Ectodermal cell (in vitro differentiated cells): ENCODE data around the gene PITX3.
"Not testable (repeated sequence)": the region's sequence is repeated elsewhere in the genome, so short reads cannot be mapped to it uniquely, and the experiment has no call there.

Experiments used
- H3K27ac ChIP-seq: 2 replicates; pipeline ENCODE4 v1.7.0; 2013; ENCODE audit warnings: mild to moderate bottlenecking, low read depth, low read length; ENCODE audit not compliant: insufficient read depth, poor library complexity, severe bottlenecking
- H3K27me3 ChIP-seq: 2 replicates; pipeline ENCODE4 v1.7.0; 2013; ENCODE audit warnings: mild to moderate bottlenecking, low read length; ENCODE audit not compliant: insufficient read depth, control insufficient read depth, poor library complexity, severe bottlenecking
- H3K36me3 ChIP-seq: one replicate; pipeline ENCODE4 v1.7.0; 2013; ENCODE audit warnings: low read length; ENCODE audit not compliant: control insufficient read depth, insufficient read depth
- H3K4me1 ChIP-seq: one replicate; pipeline ENCODE4 v1.7.0; 2013; ENCODE audit warnings: low read length; ENCODE audit not compliant: control insufficient read depth, insufficient read depth
- H3K4me3 ChIP-seq: 2 replicates; pipeline ENCODE4 v1.7.0; 2013; ENCODE audit warnings: low read depth, low read length, control low read depth; ENCODE audit not compliant: insufficient read depth
- H3K9me3 ChIP-seq: 2 replicates; pipeline ENCODE4 v1.7.0; 2013; ENCODE audit warnings: mild to moderate bottlenecking, low read length, moderate library complexity; ENCODE audit not compliant: control insufficient read depth
- WGBS, 2 experiments: methylation state at CpG; one replicate each; pipeline ENCODE4 v1.1.7; 2013; ENCODE audit warnings: missing lambda C conversion rate in 2 of 2; 5-methylcytosine and 5-hydroxymethylcytosine counted together

The PITX3 gene

GRCh38 chr10:102262744-102263370 lies 21.5 kb upstream of the PITX3 start:
- Histone ChIP-seq H3K9me3 (no peaks in the 10 kb centered on the region), H3K36me3 (peaks cover 11% of the 10 kb centered on the region), H3K4me3 (no peak overlapping the region), H3K27me3 (no peaks in the 10 kb centered on the region), H3K27ac (no peak overlapping the region), H3K4me1 (no peaks in the 10 kb centered on the region)
- 93 to 96% methylated on average over 4 of the region's 4 CpGs for WGBS, 2 experiments

- Histone ChIP-seq H3K36me3 (peaks cover 11% of the 10 kb centered on the region), H3K9me3 (no peaks in the 10 kb centered on the region), H3K4me1 (no peaks in the 10 kb centered on the region), H3K27me3 (no peaks in the 10 kb centered on the region), H3K27ac (no peak overlapping the region), H3K4me3 (no peak overlapping the region)
- 85 to 88% methylated on average over 6 of the region's 6 CpGs for WGBS, 2 experiments
These were observed 20.5 kb upstream of the PITX3 start for GRCh38 chr10:102261842-102262241.

GRCh38 chr10:102261196-102261595 lies 19.9 kb upstream of the PITX3 start:
- H3K36me3 ChIP-seq: peaks cover 11% of the 10 kb centered on the region
- no peak overlapping the region for H3K27ac ChIP-seq
- no peak overlapping the region for H3K4me3 ChIP-seq
- H3K9me3 ChIP-seq: no peaks in the 10 kb centered on the region
- no peaks in the 10 kb centered on the region for H3K27me3 ChIP-seq
- H3K4me1 ChIP-seq: no peaks in the 10 kb centered on the region

- H3K27me3 ChIP-seq: no peaks in the 10 kb centered on the region
- 100% methylated on average over 2 of the region's 2 CpGs for WGBS, 2 experiments
- H3K4me1 ChIP-seq: no peaks in the 10 kb centered on the region
- H3K4me3 ChIP-seq: no peak overlapping the region
- no peaks in the 10 kb centered on the region for H3K9me3 ChIP-seq
- H3K36me3 ChIP-seq: peaks cover 3% of the 10 kb centered on the region
- H3K27ac ChIP-seq: no peak overlapping the region
These were observed 14.1 kb upstream of the PITX3 start for GRCh38 chr10:102255404-102255803.

GRCh38 chr10:102254426-102254825 lies 13.1 kb upstream of the PITX3 start:
- no peaks in the 10 kb centered on the region for H3K4me1 ChIP-seq
- no peaks in the 10 kb centered on the region for H3K9me3 ChIP-seq
- H3K4me3 ChIP-seq: no peak overlapping the region
- peaks cover 3% of the 10 kb centered on the region for H3K36me3 ChIP-seq
- 88 to 92% methylated on average over 1 of the region's 1 CpG for WGBS, 2 experiments
- H3K27ac ChIP-seq: no peak overlapping the region
- no peaks in the 10 kb centered on the region for H3K27me3 ChIP-seq

- 93% methylated on average over 3 of the region's 3 CpGs for WGBS, 2 experiments
- not testable (repeated sequence) for H3K4me3 ChIP-seq, H3K4me1 ChIP-seq, H3K9me3 ChIP-seq, H3K27me3 ChIP-seq, H3K27ac ChIP-seq, H3K36me3 ChIP-seq
These were observed 11.2 kb upstream of the PITX3 start for GRCh38 chr10:102252508-102252907.

GRCh38 chr10:102247734-102248133 lies 6.4 kb upstream of the PITX3 start:
- H3K4me1 ChIP-seq: peaks cover 13% of the 10 kb centered on the region
- no peaks in the 10 kb centered on the region for H3K9me3 ChIP-seq
- no peak overlapping the region for H3K27ac ChIP-seq
- no peak overlapping the region for H3K4me3 ChIP-seq
- H3K36me3 ChIP-seq: no peaks in the 10 kb centered on the region
- H3K27me3 ChIP-seq: peaks cover 12% of the 10 kb centered on the region

- no peak overlapping the region for H3K27ac ChIP-seq
- peak overlapping the region; percentile 92 for H3K4me3 ChIP-seq
- H3K36me3 ChIP-seq: no peaks in the 10 kb centered on the region
- peaks cover 16% of the 10 kb centered on the region for H3K4me1 ChIP-seq
- 63 to 82% methylated on average over 3 of the region's 3 CpGs for WGBS, 2 experiments
- no peaks in the 10 kb centered on the region for H3K9me3 ChIP-seq
- peaks cover 27% of the 10 kb centered on the region for H3K27me3 ChIP-seq
These were observed 4.9 kb upstream of the PITX3 start for GRCh38 chr10:102246261-102246660.

GRCh38 chr10:102245932-102246251 lies 4.6 kb upstream of the PITX3 start:
- Histone ChIP-seq H3K4me3 (peak overlapping the region; percentile 92), H3K27ac (peak overlapping the region; percentile 88), H3K27me3 (peaks cover 31% of the 10 kb centered on the region), H3K36me3 (no peaks in the 10 kb centered on the region), H3K9me3 (no peaks in the 10 kb centered on the region), H3K4me1 (peaks cover 16% of the 10 kb centered on the region)
- WGBS, 2 experiments: 4 to 14% methylated on average over 4 of the region's 4 CpGs

- Histone ChIP-seq H3K4me3 (peak within 1 kb of the TSS; percentile 92), H3K9me3 (no peaks in the 10 kb centered on the region), H3K27me3 (peaks cover 37% of the 10 kb centered on the region), H3K36me3 (no peaks in the 10 kb centered on the region), H3K27ac (peak within 1 kb of the TSS; percentile 88), H3K4me1 (peaks cover 20% of the 10 kb centered on the region)
- 0% methylated on average over 47 of the region's 47 CpGs for WGBS, 2 experiments
These were observed 4.0 kb upstream of the PITX3 start, which contains the start of gene GBF1 for GRCh38 chr10:102245082-102245931. TSS of gene GBF1 (plus strand) at chr10:102245532. CDS start at chr10:102258939, 13,407 bp downstream.
